ENCODE data around the gene SUPT5H. TPM values are rescaled to one million over a fixed set of nuclear protein-coding genes. Genes with fewer than 3 reads are reported as not detected.
A peak's percentile ranks its signal among the peaks of the same experiment; 100 is the strongest.

The SUPT5H gene
- total RNA-seq, 2 experiments from 2014 or later, result 127 to 141 TPM

DNA sequence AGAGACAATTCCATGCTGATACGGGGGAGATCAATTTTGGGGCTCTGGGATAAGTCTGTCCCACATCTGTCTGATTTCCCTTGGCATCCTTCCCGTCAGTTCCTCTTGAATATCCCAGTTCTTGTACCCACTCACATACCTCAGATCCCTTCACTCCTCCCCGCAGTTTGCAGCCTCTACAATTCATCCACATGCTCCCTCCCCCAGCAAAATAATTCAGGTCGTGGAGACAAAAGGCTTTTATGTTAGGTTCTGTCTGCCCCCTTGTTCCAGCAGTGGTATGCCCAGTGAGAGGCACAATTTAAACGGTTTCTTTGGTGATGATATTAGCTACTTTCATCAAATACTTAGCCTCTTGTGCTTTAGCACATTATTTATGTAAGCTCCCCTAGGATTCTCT, 19.2 kb upstream of the SUPT5H start:
- H3K4me1 Mint-ChIP-seq (ENCODE audit: low read depth), result peaks cover 9% of the 10 kb centered on the region
- H3K36me3 Mint-ChIP-seq (ENCODE audit: low read depth), result peaks cover 2% of the 10 kb centered on the region
- CTCF ChIA-PET, result interaction anchor here (1.7 to 2.2 kb wide), 2 partner anchors 14 to 28 kb away, joined by 6 to 7 read pairs; partner anchors contain the start of gene PLEKHG2
- H3K27me3 Mint-ChIP-seq, result no peaks in the 10 kb centered on the region
- DNase-seq (no peak), ATAC-seq (no peak)
- POLR2A ChIA-PET, result interaction anchor here (1.3 to 3.4 kb wide), 6 partner anchors 8 to 35 kb away, joined by 3 to 24 read pairs (median 6); partner anchors contain the start of genes MED29, PAF1, RPS16 and SUPT5H
- H3K27ac Mint-ChIP-seq, result no peak overlapping the region
- TF ChIP-seq, protein P1, sequence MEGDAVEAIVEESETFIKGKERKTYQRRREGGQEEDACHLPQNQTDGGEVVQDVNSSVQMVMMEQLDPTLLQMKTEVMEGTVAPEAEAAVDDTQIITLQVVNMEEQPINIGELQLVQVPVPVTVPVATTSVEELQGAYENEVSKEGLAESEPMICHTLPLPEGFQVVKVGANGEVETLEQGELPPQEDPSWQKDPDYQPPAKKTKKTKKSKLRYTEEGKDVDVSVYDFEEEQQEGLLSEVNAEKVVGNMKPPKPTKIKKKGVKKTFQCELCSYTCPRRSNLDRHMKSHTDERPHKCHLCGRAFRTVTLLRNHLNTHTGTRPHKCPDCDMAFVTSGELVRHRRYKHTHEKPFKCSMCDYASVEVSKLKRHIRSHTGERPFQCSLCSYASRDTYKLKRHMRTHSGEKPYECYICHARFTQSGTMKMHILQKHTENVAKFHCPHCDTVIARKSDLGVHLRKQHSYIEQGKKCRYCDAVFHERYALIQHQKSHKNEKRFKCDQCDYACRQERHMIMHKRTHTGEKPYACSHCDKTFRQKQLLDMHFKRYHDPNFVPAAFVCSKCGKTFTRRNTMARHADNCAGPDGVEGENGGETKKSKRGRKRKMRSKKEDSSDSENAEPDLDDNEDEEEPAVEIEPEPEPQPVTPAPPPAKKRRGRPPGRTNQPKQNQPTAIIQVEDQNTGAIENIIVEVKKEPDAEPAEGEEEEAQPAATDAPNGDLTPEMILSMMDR (IDR thresholded peaks at IDR 0.05), result no peak
- H3K9me3 Mint-ChIP-seq, result no peaks in the 10 kb centered on the region
- intact Hi-C loops (cut with micrococcal nuclease), result no loop called here
- H3K4me3 Mint-ChIP-seq, result no peak overlapping the region

DNA sequence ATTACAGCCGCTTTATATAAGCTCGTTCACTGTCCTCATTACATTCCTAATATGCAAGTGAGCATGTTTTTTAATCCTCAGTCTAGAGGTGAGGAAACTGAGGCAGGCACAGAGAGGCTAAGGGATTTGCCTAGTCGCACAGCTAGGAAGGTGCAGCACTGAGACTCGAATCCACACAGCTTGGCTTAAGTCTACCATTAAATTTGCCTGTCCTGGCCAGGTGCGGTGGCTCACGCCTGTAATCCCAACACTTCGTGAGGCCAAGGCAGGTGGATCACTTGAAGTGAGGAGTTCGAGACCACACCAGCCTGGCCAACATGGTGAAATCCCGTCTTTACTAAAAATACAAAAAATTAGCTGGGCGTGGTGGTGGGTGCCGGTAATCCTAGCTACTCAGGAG, 17.7 kb upstream of the SUPT5H start:
- ChIA-PET POLR2A (interaction anchor here (1.0 to 3.4 kb wide), 8 partner anchors 8 to 37 kb away, joined by 3 to 24 read pairs (median 6); partner anchors contain the start of genes MED29, PAF1, PLEKHG2 and RPS16), CTCF (interaction anchor here (0.7 to 1.3 kb wide), 4 partner anchors 13 to 105 kb away, joined by 3 to 4 read pairs (median 3); partner anchors contain the start of gene EID2B)
- DNase-seq (no peak), ATAC-seq (no peak)
- H3K27ac Mint-ChIP-seq, result no peak overlapping the region
- intact Hi-C loops (cut with micrococcal nuclease), result no loop called here
- no peaks in the 10 kb centered on the region for H3K27me3 Mint-ChIP-seq
- H3K4me1 Mint-ChIP-seq (ENCODE audit: low read depth), result peaks cover 16% of the 10 kb centered on the region
- no peak overlapping the region for H3K4me3 Mint-ChIP-seq
- H3K9me3 Mint-ChIP-seq, result no peaks in the 10 kb centered on the region
- TF ChIP-seq, protein P1 (IDR thresholded peaks at IDR 0.05), result no peak
- H3K36me3 Mint-ChIP-seq (ENCODE audit: low read depth), result peaks cover 6% of the 10 kb centered on the region

DNA sequence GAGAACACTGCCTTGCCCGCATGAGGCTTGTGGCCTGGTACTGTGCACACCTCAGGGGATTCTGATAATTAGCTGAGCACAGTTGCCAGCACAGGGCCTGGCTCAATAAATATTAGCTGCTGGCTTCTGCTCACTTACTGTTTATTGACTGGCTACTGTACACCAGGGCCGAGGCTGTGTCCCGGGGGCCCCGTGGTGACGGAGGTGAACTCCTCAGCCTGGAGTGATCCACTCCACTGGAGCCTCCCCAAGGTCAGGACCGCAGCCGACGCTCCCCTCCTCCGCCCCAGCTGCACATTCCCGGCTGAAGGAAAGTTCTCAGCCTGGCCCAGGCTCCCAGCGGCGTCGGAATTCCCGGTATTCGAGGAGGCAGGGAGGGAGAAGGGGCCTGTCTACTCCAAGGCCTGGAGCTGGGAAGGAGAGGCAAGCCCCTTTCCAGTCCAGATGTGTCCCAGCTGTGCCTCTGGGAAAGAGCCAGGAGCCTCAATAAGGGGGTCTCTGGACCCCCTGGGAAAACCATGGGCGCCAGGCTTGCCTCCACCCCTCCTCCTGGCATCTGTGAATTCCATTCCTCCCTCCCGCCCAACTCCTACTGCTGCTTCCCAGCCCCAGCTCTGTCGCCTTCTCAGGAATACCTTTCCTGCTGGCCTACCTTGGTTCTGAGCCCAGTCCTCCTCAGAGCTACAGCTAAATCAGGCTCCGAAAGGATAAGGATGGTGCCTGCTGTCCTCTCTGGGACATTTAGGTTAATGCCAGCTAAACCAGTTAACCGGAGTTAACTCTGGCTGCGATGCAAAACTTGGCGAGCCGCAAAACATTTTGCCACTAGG, 16.9 kb upstream of the SUPT5H start:
- intact Hi-C loops (cut with micrococcal nuclease), result no loop called here
- no peak for ATAC-seq
- Mint-ChIP-seq H3K27me3 (no peaks in the 10 kb centered on the region), H3K27ac (no peak overlapping the region), H3K9me3 (no peaks in the 10 kb centered on the region), H3K36me3 (ENCODE audit: low read depth) (peaks cover 14% of the 10 kb centered on the region), H3K4me1 (ENCODE audit: low read depth) (peaks cover 24% of the 10 kb centered on the region), H3K4me3 (no peak overlapping the region)
- ChIA-PET POLR2A (interaction anchor here (0.8 to 3.4 kb wide), 7 partner anchors 10 to 32 kb away, joined by 3 to 24 read pairs (median 6); partner anchors contain the start of gene SUPT5H), CTCF (interaction anchor here (0.7 to 1.3 kb wide), 4 partner anchors 12 to 104 kb away, joined by 3 to 4 read pairs (median 3); partner anchors contain the start of gene EID2B)
- no peak for DNase-seq
- TF ChIP-seq, protein P1 (IDR thresholded peaks at IDR 0.05), result no peak

DNA sequence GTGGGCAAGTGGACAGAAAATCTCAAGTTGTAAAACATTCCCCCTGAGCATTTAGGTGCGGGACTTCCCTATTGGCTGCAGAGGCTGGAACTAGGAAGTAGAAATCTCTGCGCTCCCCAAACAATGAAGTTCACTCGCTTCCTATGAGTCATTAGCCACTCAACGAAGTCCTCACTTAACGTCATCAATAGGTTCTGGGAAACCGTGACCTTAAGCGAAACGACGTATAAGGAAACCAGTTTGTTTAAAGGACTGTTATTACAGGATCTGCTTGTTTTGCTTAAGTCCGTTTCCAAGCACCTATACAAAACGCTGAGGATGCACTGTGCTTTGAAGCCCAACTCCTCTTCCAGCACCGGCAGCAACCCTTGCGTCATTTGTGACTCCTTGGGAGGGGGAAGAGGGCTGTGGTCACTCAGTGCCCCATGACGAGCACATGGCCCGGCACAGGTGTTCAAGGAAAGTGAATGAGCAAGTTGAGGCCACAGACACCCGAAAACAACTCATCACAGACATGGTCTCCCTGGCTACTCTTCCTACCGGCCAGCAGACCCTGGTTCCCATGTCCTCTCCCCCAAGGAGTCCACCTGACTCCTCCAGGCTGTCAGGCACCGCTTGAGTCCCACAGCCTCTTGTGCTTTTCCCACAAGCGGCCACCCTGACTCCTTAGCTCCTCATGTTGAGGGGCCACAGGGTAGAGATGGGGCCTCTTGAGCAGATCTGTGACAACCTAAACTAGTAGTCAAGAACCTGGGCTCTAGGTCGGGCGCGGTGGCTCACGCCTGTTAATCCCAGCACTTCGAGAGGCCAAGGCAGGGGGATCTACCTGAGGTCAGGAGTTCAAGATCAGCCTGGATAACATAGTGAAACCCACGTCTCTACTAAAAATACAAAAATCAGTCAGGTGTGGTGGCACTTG, 14.4 kb upstream of the SUPT5H start:
- POLR2A ChIA-PET, result interaction anchor here (0.7 to 5.9 kb wide), 7 partner anchors 7 to 109 kb away, joined by 3 to 137 read pairs (median 4); partner anchors contain the start of genes GMFG and SUPT5H
- CTCF ChIA-PET, result no interaction called here
- DNase-seq (peak; percentile 74), ATAC-seq (peak; percentile 70)
- H3K4me1 Mint-ChIP-seq (ENCODE audit: low read depth), result peaks cover 38% of the 10 kb centered on the region
- H3K4me3 Mint-ChIP-seq, result peak overlapping the region; percentile 6
- H3K27ac Mint-ChIP-seq, result peak overlapping the region; percentile 89
- intact Hi-C loops (cut with micrococcal nuclease), result no loop called here
- peaks cover 37% of the 10 kb centered on the region for H3K36me3 Mint-ChIP-seq (ENCODE audit: low read depth)
- no peaks in the 10 kb centered on the region for H3K9me3 Mint-ChIP-seq
- H3K27me3 Mint-ChIP-seq, result no peaks in the 10 kb centered on the region
- TF ChIP-seq, protein P1 (IDR thresholded peaks at IDR 0.05), result no peak

Measured in activated CD8-positive, alpha-beta T cell treated with anti-CD3 and anti-CD28 coated beads for 36 hours (primary cell).